NK-92 (cell line): ENCODE data around the gene ERMARD.

Experiments
- DNase-seq: peaks from one replicate; lab custom pipeline; 2025; ENCODE audit not compliant: unreplicated experiment; lab: John Stamatoyannopoulos, UW

ERMARD gene

DNA sequence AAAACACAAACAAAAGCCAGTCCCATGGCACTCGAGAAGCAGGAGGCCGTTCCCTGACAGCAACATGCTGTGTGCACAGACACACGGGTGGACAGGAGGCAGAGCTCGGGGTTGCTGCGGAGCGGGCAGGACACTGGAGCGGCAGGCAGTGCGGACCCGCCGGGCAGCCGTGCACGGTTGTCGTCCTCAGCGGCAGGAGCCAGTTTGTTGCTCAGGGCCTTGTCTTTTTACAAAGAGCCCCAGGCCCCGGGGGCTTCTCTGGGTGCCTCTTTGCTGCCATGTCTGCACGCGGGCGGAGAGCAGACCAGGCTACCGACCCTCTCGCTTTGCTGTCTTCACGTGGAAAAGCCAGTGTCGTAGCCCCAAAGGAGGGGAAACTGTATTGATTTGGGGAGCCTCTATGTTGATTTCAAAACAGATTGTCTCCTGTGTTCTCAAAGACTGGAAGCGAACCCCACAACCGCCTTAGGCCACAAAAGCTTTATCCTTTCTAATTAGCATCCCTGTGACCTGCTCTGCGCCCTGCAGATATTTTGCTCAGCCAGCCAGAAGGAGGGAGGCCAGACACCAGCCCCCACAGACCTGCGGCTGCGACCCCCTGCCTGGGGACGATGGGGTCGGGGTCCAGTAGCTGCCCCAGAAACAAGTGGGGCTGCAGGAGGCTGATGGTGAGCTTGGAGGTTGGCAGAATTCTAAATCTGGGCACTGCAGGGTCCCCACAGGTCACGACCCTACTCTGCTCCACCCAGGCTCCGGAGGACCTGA lies 50.2 kb downstream of the ERMARD start:
- no peak for DNase-seq

DNA sequence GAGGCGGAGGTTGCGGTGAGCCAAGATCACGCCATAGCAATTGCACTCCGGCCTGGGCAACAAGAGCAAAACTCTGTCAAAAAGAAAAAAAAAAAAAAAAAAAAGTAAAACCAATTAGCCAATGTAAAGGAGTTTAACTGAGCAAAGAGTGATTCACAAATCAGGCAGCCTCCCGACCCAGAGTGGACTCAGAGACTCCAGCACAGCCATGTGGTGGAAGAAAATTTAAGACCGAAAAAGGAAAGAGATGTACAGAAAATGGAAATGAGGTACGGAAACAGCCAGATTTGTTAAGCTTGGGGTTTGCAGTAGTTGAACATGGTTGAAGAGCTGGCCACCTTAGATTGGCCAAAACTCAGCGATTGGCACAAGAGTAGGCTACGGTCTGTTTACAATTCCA lies 51.4 kb downstream of the ERMARD start:
- no peak for DNase-seq

DNA sequence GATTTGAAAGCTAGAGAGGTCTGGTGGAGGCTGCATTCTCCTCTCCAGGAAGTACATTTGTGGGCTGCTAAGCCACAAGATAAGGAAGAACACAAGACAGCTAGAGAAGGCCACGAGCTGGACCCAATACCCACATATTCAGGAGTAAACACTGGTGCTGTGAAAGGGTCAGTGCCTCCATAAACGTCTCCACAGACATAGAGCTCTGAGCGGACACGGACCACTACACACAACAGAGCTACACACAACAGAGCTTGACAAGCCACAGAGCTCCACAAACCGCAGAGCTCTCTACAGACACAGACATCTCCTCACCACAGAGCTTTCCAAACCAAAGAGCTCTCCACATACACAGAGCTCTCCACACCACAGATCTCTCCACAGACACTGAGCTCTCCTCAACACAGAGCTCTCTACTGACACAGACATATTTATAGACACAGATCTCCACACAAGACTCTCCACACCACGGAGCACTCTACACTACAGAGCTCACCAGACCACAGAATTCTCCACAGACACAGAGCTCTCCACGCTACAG lies 51.9 kb downstream of the ERMARD start:
- no peak for DNase-seq

DNA sequence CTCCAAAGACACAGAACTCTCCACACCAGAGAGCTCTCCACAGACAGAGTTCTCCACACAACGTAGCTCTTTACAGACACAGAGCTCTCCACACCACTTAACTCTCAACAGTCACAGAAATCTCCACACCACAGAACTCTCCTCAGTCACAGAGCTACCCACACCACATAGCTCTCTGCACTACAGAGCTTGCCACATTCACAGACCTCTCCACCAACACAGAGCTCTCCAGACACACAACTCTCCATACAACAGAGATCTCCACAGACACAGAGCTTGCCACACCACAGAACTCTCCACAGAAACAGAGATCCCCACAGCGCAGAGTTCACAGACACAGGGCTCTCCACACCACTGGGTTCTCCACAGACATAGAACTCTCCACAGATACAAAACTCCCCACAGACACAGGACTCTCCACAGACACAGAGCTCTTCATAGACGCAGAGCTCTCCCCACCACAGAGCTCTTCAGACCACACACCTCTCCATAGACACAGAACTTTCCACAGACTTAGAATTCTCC lies 52.5 kb downstream of the ERMARD start:
- no peak for DNase-seq

DNA sequence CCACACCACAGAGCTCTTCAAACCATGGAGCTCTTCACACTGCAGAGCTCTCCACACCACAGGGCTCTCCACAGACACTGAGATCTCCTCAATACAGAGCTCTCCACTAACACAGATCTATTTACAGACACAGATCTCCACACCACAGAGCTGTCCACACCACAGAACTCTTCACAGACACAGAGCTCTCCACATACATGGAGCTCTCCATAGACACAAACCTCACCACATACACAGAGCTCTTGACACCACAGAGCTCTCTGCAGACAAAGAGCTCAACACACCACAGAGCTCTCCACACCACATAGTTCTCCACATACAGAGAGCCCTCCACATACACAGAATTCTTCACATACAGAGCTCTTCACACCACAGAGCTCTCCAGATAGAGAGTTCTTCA lies 53.0 kb downstream of the ERMARD start:
- no peak for DNase-seq

DNA sequence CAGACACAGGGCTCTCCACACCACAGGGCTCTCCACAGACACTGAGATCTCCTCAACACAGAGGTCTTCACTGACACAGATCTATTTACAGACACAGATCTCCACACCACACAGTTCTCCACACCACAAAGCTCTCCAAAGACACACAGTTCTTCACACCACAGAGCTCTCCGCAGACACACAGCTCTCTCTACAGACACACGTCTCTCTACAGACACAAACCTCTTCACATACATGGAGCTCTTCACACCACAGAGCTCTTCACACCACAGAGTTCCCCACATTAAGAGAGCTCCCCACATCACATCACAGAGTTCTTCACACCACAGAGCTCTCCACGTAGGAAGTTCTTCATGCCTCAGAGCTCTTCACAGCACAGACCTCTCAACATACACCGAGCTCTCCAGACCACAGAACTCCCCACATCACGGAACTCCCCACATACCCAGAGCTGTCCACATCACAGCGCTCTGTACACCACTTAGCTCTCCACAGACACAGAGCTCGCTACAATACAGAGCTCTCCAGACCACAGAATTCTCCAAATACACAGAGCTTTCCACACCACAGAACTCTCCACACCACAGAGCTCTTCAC lies 53.9 kb downstream of the ERMARD start:
- DNase-seq: no peak

DNA sequence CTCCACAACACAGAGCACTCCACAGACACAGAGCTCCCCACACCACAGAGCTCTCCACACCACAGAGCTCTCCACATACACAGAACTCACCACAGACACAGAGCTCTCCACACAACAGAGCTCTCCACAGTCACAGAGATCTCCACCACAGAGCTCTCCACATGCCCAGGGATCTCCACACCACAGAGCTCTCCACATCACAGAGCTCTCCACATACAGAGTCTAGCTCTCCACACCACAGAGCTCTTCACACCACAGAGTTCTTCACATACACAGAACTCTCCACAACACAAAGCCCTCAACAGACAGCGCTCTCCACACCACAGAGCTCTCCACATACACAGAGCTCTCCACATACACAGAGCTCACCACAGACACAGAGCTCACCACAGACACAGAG lies 55.3 kb downstream of the ERMARD start:
- no peak for DNase-seq

DNA sequence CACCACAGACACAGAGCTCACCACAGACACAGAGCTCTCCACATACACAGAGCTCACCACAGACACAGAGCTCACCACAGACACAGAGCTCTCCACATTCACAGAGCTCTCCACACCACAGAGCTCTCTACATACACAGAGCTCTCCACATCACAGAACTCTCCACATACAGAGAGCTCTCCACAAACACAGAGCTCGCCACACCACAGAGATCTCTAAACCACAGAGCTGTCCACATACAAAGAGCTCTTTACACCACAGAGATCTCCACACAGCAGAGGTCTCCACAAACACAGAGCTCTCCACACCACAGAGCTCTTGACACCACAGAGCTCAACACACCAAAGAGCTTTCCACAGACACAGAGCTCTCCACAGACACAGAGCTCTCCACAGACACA lies 55.8 kb downstream of the ERMARD start:
- DNase-seq: no peak

DNA sequence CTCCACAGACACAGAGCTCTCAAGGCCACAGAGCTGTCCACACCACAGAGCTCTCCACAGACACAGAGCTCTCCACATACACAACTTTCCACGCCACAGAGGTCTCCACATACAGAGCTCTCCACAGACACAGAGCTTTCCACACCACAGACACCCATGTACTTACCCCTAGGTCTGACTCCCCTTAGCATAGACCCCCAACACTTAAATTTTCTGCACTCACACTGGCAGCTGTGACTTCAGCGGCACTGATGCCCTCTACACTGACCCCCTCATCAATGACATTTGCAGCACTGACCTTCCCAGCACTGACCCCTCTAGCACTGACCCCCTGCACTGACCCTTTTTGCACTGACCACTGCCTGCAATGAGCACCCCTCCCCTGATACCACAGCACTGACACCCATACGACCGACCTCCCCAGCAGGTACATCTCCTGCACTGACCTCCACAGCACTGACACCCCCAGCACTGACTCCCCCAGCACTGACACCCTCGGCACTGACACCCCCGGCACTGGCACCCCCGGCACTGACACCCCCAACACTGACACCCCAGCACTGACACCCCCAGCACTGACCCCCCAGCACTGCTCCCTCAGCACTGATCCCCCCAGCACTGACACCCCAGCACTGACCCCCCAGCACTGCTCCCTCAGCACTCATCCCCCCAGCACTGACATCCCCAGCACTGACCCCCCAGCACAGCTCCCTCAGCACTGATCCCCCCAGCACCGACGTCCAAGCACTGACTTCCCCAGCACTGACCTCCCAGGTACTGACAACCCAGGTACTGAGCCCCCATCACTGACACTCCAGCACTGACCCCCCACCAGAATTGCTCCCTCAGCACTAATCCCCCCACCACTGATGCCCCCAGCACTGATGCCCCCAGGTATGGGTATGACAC lies 56.5 kb downstream of the ERMARD start:
- DNase-seq: no peak

DNA sequence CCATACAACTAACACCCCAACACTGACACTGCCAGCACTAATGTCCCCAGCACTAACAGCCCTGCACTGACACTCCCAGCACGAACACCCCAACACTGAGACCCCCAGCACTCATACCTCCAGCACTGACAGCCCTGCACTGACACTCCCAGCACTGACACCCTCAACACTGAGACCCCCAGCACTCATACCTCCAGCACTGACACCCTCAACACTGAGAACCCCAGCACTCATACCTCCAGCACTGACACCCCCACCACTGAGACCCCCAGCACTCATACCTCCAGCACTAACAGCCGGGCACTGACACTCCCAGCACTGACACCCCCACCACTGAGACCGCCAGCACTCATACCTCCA lies 57.2 kb downstream of the ERMARD start:
- DNase-seq: no peak

DNA sequence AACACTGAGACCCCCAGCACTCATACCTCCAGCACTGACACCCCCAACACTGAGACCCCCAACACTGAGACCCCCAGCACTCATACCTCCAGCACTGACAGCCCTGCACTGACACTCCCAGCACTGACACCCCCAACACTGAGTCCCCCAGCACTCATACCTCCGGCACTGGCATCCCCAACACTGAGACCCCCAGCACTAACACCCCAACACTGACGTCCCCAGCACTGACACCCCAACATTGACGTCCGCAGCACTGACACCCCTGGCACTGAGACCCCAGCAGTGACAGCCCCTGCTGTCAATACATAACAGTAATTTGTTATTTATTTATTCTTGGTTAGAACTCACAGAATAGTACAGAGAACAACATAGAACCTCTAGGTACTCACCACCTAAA lies 58.0 kb downstream of the ERMARD start:
- no peak for DNase-seq

DNA sequence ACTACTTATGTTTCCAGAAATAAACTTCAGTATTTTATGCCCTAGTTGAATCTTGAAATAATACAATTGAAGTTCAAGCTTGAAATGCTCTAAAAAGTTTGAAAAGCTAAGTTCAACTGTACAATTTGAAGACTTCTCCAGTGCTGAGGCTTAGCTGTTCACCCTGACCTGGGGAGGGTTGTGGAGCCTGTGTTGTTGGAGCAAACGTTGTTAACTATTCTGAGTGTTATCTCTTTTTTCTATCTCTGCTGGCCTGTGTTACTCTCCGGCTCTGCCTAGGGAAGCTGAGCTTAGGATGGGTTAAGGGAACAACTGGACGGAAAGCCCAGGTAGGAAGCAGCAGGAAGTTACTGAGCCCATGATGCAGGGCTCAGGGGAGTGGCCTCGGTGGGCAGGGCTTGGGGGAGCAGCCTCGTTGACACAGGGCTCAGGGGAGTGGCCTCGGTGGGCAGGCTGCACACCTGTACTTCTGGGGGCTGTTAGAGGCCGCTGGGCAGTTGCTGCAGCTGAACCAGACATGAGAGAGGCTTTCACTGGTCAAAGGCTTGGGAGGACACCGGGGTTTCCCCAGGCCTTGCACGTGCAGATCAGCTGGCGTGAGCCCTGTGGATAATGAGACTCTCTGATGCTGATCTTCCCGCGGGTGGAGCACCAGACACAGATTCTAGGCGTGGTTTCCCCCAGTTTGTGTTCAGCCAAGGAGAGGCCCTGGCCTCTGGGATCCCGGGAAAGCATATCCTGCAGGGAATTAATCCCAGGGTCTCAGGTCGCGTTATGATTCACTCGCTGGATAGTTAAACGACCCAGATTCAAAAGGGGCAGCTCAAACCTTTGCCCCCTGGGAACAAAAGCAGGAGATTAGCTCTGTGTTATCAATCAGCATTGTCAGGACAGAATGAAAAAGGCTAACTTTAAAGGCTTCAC lies 58.9 kb downstream of the ERMARD start:
- no peak for DNase-seq

DNA sequence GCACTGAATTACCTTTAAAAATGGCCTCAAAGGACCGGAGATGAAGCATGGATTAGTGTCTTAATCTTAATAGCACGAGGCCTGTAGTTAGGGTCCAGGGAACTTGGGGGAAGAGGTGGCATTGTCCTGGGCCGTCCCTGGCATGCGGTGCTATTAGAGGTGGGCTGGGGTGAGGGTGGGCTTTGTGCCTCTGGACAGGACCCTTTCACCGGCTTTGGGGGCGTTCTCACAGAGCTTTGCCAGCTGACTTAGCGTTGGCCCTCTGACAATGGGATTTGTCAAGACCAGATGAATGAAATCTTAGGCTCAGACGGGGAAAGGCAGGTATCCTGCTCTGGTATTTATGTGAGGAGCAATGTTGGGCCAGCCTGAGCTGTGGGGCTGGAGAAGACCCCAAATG lies 59.6 kb downstream of the ERMARD start:
- no peak for DNase-seq

DNA sequence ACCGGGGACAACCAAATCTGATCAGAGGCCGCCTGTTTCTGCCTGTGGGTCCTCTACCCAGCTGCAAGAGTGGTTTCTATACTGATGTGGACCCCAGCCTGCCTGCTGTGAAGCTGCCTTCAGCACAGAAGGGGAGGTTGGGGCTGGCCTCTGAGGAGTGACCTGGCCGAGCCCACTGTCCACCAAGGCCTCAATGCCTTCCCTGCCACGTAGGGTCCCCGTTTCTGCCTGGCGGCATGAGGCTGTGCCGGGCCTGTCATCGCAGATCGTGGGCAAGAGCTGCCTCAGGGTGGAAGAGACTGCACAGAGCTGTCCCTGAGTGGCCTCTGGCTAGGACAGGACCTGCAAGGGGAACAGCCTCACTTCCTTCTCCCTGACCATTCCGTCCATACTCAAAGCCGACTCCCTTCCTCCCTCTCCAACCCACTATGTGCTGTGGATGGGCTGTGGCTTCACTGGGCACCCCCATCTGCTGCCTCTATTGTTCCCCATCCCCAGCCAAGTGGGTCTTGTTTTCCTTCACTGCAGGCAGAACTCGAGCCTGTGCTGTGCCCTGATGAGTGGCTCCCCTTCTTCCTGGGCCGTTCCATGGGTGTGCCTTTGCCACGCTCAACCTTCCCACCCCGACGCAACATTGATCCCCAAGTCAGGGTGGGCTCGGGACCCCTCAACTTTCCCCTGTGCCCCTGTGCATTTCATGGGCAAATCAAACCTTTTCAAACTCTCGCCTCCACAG lies 60.3 kb downstream of the ERMARD start:
- no peak for DNase-seq

DNA sequence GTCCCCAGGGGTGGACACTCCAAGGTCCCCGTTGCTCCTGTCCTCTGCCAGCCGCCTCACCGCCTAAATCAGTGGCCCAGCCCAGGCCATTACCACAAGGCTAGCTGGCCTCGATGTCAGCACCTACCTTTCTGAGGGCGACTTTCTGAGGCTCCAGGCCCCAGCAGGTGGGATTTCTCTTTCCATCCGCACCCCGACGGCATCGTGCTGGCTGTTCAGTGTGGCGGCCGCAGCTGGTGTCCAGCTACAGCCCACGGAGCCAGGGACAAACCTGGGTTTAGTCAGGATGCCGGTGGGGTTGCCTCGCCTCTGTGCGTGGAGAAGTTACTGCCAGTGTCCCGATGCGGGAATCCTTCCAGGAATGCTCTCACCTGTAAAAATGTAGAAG lies 60.8 kb downstream of the ERMARD start:
- no peak for DNase-seq

DNA sequence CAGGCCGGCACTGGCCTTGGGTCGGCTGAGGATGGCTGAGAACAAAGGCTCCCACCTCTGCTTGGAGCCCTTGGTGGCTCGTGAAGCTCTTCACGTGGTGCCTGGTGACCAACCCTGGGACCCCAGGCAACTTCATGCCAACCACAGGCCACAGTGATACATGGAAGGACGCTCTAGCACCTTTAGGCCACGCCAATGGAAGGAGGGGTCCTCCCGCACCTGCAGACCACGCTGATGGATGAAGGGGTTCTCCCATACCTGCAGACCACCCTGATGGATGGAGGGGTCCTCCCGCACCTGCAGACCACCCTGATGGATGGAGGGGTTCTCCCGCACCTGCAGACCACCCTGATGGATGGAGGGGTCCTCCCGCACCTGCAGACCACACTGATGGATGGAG lies 62.5 kb downstream of the ERMARD start:
- no peak for DNase-seq

DNA sequence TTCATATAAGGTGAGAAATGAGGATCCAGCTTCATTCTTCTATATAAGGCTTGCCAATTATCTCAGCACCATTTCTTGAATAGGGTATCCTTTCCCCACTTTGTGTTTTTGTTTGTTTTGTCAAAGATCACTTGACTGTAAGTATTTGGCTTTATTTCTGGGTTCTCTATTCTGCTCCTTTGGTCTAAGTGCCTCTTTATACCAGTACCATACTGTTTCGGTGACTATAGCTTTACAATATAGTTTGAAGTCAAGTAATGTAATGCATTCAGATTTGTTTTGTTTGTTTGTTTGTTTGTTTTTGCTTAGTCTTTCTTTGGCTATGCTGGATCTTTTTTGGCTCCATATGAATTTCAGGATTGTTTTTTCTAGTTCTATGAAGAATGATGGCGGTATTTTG lies 64.6 kb downstream of the ERMARD start:
- no peak for DNase-seq

DNA sequence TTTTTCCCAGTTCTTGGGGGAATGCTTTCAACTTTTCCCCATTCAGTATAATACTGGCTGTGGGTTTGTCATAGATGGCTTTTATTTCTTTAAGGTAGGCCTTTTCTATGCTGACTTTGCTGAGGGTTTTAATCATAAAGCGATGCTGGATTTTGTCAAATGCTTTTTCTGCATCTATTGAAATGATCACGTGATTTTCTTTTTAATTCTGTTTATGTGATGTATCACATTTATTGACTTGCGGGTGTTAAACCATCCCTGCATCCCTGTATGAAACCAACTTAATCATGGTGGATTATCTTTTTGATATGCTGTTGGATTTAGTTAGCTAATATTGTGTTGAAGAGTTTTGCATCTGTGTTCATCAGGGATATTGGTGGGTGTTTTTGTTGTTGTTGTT lies 65.6 kb downstream of the ERMARD start:
- DNase-seq: no peak

DNA sequence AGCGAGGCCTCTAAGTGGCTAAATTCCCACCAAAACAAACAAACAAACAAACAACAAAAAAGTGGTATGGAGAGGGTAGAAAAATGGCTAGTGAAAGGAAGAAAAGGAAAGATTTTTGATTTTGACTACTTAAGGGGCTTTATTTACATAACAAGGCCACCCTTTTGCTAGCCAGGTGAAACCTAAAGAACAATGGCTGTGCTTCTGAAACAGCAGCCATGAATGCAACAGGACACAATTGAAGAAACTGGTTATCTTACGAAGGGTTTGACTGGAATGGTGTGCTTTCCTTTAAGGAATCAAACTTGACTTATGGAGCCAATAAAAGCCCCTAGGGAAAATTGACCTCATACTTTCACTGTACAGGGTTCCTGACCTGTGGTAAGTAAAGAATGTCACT lies 68.9 kb downstream of the ERMARD start:
- DNase-seq: no peak

DNA sequence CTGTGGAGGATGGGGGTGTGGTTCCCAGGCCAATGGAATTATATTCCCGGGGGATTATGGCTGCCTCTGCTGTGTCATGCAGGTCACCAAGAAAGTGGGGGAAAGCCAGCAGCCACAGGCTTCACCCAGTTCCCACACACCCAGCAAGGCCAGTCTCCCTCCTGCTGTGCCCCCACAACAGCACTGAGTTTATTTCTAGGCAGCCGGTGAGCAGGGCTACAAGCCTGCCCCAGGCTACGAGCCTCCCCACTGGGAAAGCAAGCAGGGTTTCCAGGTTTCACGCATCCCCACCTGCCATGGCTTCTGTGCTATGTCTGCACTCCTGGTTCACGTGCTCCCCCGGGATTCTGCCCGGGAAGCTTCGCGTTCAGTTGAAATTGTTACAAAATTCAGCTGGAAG lies 72.6 kb downstream of the ERMARD start:
- no peak for DNase-seq
